Tibial nerve (tissue), 3 donors: ENCODE measurements around the gene SEMA6A.

Experiments used
- POLR2A ChIP-seq, 2 donors: fragments of 450-650 bp; IDR thresholded peaks; one replicate each; pipeline ENCODE4 v1.6.1; 2017; ENCODE audit warnings: antibody characterized with exemption in 2 of 2, mild to moderate bottlenecking in 2 of 2, moderate library complexity in 2 of 2
- TF ChIP-seq, protein P1 (sequence below), 5 experiments: fragments of 200-600 bp in 3 of 5; fragments of 450-650 bp in 2 of 5; sonication (generic) in 3 of 5; IDR thresholded peaks; one replicate each; pipeline ENCODE4 v1.5.1; 2016 to 2019; ENCODE audit warnings: antibody characterized with exemption in 5 of 5, mild to moderate bottlenecking in 3 of 5, moderate library complexity in 2 of 5

GRCh38 chr5:116524966-116525365 is 49.7 kb downstream of the SEMA6A start:
- TF ChIP-seq, protein P1, sequence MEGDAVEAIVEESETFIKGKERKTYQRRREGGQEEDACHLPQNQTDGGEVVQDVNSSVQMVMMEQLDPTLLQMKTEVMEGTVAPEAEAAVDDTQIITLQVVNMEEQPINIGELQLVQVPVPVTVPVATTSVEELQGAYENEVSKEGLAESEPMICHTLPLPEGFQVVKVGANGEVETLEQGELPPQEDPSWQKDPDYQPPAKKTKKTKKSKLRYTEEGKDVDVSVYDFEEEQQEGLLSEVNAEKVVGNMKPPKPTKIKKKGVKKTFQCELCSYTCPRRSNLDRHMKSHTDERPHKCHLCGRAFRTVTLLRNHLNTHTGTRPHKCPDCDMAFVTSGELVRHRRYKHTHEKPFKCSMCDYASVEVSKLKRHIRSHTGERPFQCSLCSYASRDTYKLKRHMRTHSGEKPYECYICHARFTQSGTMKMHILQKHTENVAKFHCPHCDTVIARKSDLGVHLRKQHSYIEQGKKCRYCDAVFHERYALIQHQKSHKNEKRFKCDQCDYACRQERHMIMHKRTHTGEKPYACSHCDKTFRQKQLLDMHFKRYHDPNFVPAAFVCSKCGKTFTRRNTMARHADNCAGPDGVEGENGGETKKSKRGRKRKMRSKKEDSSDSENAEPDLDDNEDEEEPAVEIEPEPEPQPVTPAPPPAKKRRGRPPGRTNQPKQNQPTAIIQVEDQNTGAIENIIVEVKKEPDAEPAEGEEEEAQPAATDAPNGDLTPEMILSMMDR (IDR thresholded peaks at IDR 0.05) = no peak
- TF ChIP-seq POLR2A (IDR thresholded peaks at IDR 0.05) = no peak
